ENCODE results near the gene ATXN10.

DNA sequence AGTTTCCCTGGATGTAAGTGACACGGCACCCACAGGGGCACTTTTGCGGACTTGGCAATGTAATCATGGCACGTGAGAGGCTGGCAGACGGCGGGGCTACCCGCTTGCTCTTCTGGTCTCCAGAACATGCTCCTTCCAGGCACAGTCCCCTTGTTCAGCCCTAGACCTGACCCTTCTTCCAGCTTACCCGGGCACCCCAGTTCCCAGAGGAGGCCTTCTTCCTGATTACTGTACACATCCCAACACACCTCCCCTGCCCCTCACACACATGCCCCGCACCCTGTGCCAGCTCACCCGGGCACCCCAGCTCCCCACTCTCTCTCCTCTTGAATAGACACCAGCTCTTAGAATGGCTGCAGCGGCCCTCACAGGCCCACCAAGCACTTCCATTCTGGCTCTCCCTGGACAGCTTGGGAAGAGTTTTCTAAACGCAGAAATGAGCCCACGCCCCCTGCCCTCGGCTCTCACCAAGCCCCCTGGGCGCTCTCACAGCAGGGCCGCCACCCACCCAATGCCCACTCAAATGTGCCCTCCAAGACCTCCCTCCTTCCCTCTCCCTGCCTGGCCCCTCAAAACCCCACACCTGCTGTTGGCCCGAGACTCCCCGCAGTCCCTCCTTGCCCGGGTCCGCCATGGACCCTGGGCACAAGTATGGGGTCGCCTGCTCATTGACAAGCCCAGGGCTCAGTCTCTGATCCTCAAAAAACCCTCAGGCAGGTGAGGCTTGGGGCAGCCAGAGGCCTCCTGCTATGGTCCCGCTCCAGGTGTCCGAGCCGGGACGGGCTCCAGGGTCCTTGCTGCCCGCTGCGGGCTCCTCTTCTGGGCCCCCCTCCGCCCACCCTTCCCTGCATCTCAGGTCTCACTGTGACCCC, 216.8 kb downstream of the ATXN10 start:
- TF ChIP-seq EZH2 (IDR thresholded peaks at IDR 0.05; ENCODE audit: borderline replicate concordance, low read depth, low read length, severe bottlenecking): no peak
- TF ChIP-seq, protein P1, sequence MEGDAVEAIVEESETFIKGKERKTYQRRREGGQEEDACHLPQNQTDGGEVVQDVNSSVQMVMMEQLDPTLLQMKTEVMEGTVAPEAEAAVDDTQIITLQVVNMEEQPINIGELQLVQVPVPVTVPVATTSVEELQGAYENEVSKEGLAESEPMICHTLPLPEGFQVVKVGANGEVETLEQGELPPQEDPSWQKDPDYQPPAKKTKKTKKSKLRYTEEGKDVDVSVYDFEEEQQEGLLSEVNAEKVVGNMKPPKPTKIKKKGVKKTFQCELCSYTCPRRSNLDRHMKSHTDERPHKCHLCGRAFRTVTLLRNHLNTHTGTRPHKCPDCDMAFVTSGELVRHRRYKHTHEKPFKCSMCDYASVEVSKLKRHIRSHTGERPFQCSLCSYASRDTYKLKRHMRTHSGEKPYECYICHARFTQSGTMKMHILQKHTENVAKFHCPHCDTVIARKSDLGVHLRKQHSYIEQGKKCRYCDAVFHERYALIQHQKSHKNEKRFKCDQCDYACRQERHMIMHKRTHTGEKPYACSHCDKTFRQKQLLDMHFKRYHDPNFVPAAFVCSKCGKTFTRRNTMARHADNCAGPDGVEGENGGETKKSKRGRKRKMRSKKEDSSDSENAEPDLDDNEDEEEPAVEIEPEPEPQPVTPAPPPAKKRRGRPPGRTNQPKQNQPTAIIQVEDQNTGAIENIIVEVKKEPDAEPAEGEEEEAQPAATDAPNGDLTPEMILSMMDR (IDR thresholded peaks at IDR 0.05; ENCODE audit: borderline replicate concordance, extremely low read depth, low read length, poor library complexity, severe bottlenecking): no peak
